Mesendoderm (in vitro differentiated cells): ENCODE data around the gene MACROD2.

Experiments used
- DNase-seq: peaks from one replicate; pipeline ENCODE4 v3.0.0; 2013
- H2AK5ac ChIP-seq: 2 replicates; pipeline ENCODE4 v1.6.1; 2013; ENCODE audit warnings: low read length, inconsistent platforms
- H2BK120ac ChIP-seq: 2 replicates; pipeline ENCODE4 v1.6.1; 2013; ENCODE audit warnings: low read depth, mild to moderate bottlenecking, low read length, moderate library complexity, mixed read lengths
- H2BK15ac ChIP-seq: replicated peaks from 2 replicates; pipeline ENCODE4 v1.6.1; 2013; ENCODE audit warnings: low read depth, mild to moderate bottlenecking, moderate library complexity
- H2BK5ac ChIP-seq: 2 replicates; pipeline ENCODE4 v1.6.1; 2013; ENCODE audit warnings: low read length, inconsistent platforms
- H3K18ac ChIP-seq: 2 replicates; pipeline ENCODE4 v1.6.1; 2013; ENCODE audit warnings: mild to moderate bottlenecking, low read length, mixed read lengths
- H3K23ac ChIP-seq: one replicate; pipeline ENCODE4 v1.6.1; 2013; ENCODE audit warnings: low read length
- H3K27ac ChIP-seq: 2 replicates; pipeline ENCODE4 v1.5.1; 2013; ENCODE audit warnings: low read depth, mild to moderate bottlenecking, inconsistent platforms, low read length, moderate library complexity
- H3K27me3 ChIP-seq: 2 replicates; pipeline ENCODE4 v1.6.1; 2013; ENCODE audit warnings: low read length, control low read depth, mild to moderate bottlenecking, inconsistent platforms; ENCODE audit not compliant: insufficient read depth, poor library complexity
- H3K36me3 ChIP-seq: 2 replicates; pipeline ENCODE4 v1.6.1; 2013; ENCODE audit warnings: low read length, inconsistent platforms; ENCODE audit not compliant: control insufficient read depth, insufficient read depth
- H3K4ac ChIP-seq: one replicate; pipeline ENCODE4 v1.6.1; 2013; ENCODE audit warnings: low read depth, mild to moderate bottlenecking, low read length, moderate library complexity
- H3K4me1 ChIP-seq: 2 replicates; pipeline ENCODE4 v1.6.1; 2013; ENCODE audit warnings: low read depth, low read length, inconsistent platforms; ENCODE audit not compliant: control insufficient read depth
- H3K4me2 ChIP-seq: 2 replicates; pipeline ENCODE4 v1.6.1; 2013; ENCODE audit warnings: low read length
- H3K4me3 ChIP-seq: 2 replicates; pipeline ENCODE4 v1.5.1; 2013; ENCODE audit warnings: mild to moderate bottlenecking, low read length
- H3K56ac ChIP-seq: one replicate; pipeline ENCODE4 v1.6.1; 2013; ENCODE audit warnings: low read length
- H3K79me1 ChIP-seq: 2 replicates; pipeline ENCODE4 v1.6.1; 2013; ENCODE audit warnings: low read length, inconsistent platforms
- H3K79me2 ChIP-seq: 2 replicates; pipeline ENCODE4 v1.6.1; 2013; ENCODE audit warnings: mild to moderate bottlenecking, low read length; ENCODE audit not compliant: control insufficient read depth, insufficient read depth
- H3K9ac ChIP-seq: 2 replicates; pipeline ENCODE4 v1.6.1; 2013; ENCODE audit warnings: low read length, inconsistent platforms
- H4K5ac ChIP-seq: one replicate; pipeline ENCODE4 v1.6.1; 2013; ENCODE audit warnings: low read length
- H4K8ac ChIP-seq: one replicate; pipeline ENCODE4 v1.6.1; 2013; ENCODE audit warnings: low read depth, mild to moderate bottlenecking, control low read depth, low read length, moderate library complexity
- WGBS: extraction: QIAGEN DNeasy Blood & Tissue Kit; methylation state at CpG from one replicate; pipeline ENCODE4 v1.1.7; 2013; ENCODE audit warnings: low lambda C conversion rate, missing lambda C conversion rate; ENCODE audit not compliant: insufficient coverage; ENCODE audit errors: extremely low coverage; 5-methylcytosine and 5-hydroxymethylcytosine counted together

MACROD2 gene

GRCh38 chr20:14543040-14543439 is 547.7 kb downstream of the MACROD2 start:
- H2BK5ac ChIP-seq: no peak overlapping the region
- no peak overlapping the region for H4K5ac ChIP-seq
- no peak overlapping the region for H3K4ac ChIP-seq
- no peak overlapping the region for H2AK5ac ChIP-seq
- H3K23ac ChIP-seq: no peak overlapping the region
- no peak overlapping the region for H3K4me2 ChIP-seq
- no peak overlapping the region for H2BK120ac ChIP-seq
- no peak for DNase-seq
- H2BK15ac ChIP-seq: no peak overlapping the region
- H3K4me3 ChIP-seq: no peak overlapping the region
- H3K18ac ChIP-seq: no peak overlapping the region
- H3K27me3 ChIP-seq: no peaks in the 10 kb centered on the region
- no peak overlapping the region for H3K56ac ChIP-seq
- H3K4me1 ChIP-seq: no peaks in the 10 kb centered on the region
- no peak overlapping the region for H3K27ac ChIP-seq
- no peak overlapping the region for H4K8ac ChIP-seq
- H3K79me2 ChIP-seq: no peaks in the 10 kb centered on the region
- H3K9ac ChIP-seq: no peak overlapping the region
- no peaks in the 10 kb centered on the region for H3K36me3 ChIP-seq
- no peaks in the 10 kb centered on the region for H3K79me1 ChIP-seq

- no CpG with 5 or more reads among the region's 3 CpGs for WGBS
- Histone ChIP-seq H3K4me1 (no peaks in the 10 kb centered on the region), H3K9ac (no peak overlapping the region), H3K18ac (no peak overlapping the region), H4K8ac (no peak overlapping the region), H2BK15ac (no peak overlapping the region), H3K4me2 (no peak overlapping the region), H3K4ac (no peak overlapping the region), H2BK5ac (no peak overlapping the region), H3K4me3 (no peak overlapping the region), H2AK5ac (no peak overlapping the region), H4K5ac (no peak overlapping the region), H2BK120ac (no peak overlapping the region), H3K23ac (no peak overlapping the region), H3K27me3 (no peaks in the 10 kb centered on the region), H3K36me3 (no peaks in the 10 kb centered on the region), H3K56ac (no peak overlapping the region), H3K27ac (no peak overlapping the region), H3K79me1 (no peaks in the 10 kb centered on the region), H3K79me2 (no peaks in the 10 kb centered on the region)
- DNase-seq: no peak
Measured at GRCh38 chr20:14544688-14545087, 549.4 kb downstream of the MACROD2 start.

GRCh38 chr20:14550655-14551054 is 555.3 kb downstream of the MACROD2 start:
- Histone ChIP-seq H3K27me3 (no peaks in the 10 kb centered on the region), H3K23ac (no peak overlapping the region), H3K4me3 (no peak overlapping the region), H4K8ac (no peak overlapping the region), H3K4me2 (no peak overlapping the region), H3K18ac (no peak overlapping the region), H3K36me3 (no peaks in the 10 kb centered on the region), H3K56ac (no peak overlapping the region), H3K4me1 (peaks cover 3% of the 10 kb centered on the region), H3K27ac (no peak overlapping the region), H4K5ac (no peak overlapping the region), H3K4ac (no peak overlapping the region), H2BK5ac (no peak overlapping the region), H3K9ac (no peak overlapping the region), H3K79me1 (no peaks in the 10 kb centered on the region), H3K79me2 (no peaks in the 10 kb centered on the region), H2AK5ac (no peak overlapping the region), H2BK15ac (no peak overlapping the region), H2BK120ac (no peak overlapping the region)
- DNase-seq: no peak

- H2BK120ac ChIP-seq: no peak overlapping the region
- no CpG with 5 or more reads among the region's 6 CpGs for WGBS
- no peak overlapping the region for H4K8ac ChIP-seq
- no peaks in the 10 kb centered on the region for H3K27me3 ChIP-seq
- H3K4me1 ChIP-seq: peaks cover 3% of the 10 kb centered on the region
- H3K23ac ChIP-seq: no peak overlapping the region
- no peak overlapping the region for H3K9ac ChIP-seq
- no peak overlapping the region for H2BK5ac ChIP-seq
- no peak overlapping the region for H3K4me2 ChIP-seq
- no peak overlapping the region for H3K4ac ChIP-seq
- H2AK5ac ChIP-seq: no peak overlapping the region
- no peak overlapping the region for H4K5ac ChIP-seq
- H2BK15ac ChIP-seq: no peak overlapping the region
- H3K56ac ChIP-seq: no peak overlapping the region
- H3K27ac ChIP-seq: no peak overlapping the region
- no peaks in the 10 kb centered on the region for H3K79me2 ChIP-seq
- no peak overlapping the region for H3K18ac ChIP-seq
- no peaks in the 10 kb centered on the region for H3K79me1 ChIP-seq
- no peaks in the 10 kb centered on the region for H3K36me3 ChIP-seq
- no peak overlapping the region for H3K4me3 ChIP-seq
- no peak for DNase-seq
Measured at GRCh38 chr20:14553774-14554534, 558.6 kb downstream of the MACROD2 start.

GRCh38 chr20:14555676-14556075 is 560.4 kb downstream of the MACROD2 start:
- Histone ChIP-seq H3K23ac (no peak overlapping the region), H4K8ac (no peak overlapping the region), H3K18ac (no peak overlapping the region), H4K5ac (no peak overlapping the region), H3K79me2 (no peaks in the 10 kb centered on the region), H2AK5ac (no peak overlapping the region), H2BK120ac (no peak overlapping the region), H3K4ac (no peak overlapping the region), H3K27me3 (no peaks in the 10 kb centered on the region), H3K27ac (no peak overlapping the region), H2BK15ac (no peak overlapping the region), H3K4me2 (no peak overlapping the region), H3K9ac (no peak overlapping the region), H3K36me3 (no peaks in the 10 kb centered on the region), H3K4me1 (peaks cover 3% of the 10 kb centered on the region), H3K79me1 (no peaks in the 10 kb centered on the region), H2BK5ac (no peak overlapping the region), H3K56ac (no peak overlapping the region), H3K4me3 (no peak overlapping the region)
- peak; percentile 25 for DNase-seq
- WGBS: no CpG with 5 or more reads among the region's 3 CpGs

GRCh38 chr20:14556206-14556605 is 560.9 kb downstream of the MACROD2 start:
- peak; percentile 72 for DNase-seq
- no peak overlapping the region for H2BK120ac ChIP-seq
- no peak overlapping the region for H3K9ac ChIP-seq
- H3K4me3 ChIP-seq: no peak overlapping the region
- H3K4ac ChIP-seq: no peak overlapping the region
- no peaks in the 10 kb centered on the region for H3K36me3 ChIP-seq
- no peak overlapping the region for H3K56ac ChIP-seq
- no peak overlapping the region for H2AK5ac ChIP-seq
- no peaks in the 10 kb centered on the region for H3K79me2 ChIP-seq
- H3K4me2 ChIP-seq: no peak overlapping the region
- H2BK15ac ChIP-seq: no peak overlapping the region
- no peaks in the 10 kb centered on the region for H3K27me3 ChIP-seq
- peak overlapping the region; percentile 28 for H3K27ac ChIP-seq
- H3K4me1 ChIP-seq: peaks cover 3% of the 10 kb centered on the region
- H3K79me1 ChIP-seq: no peaks in the 10 kb centered on the region
- no peak overlapping the region for H3K23ac ChIP-seq
- no peak overlapping the region for H4K5ac ChIP-seq
- WGBS: no CpG with 5 or more reads among the region's 2 CpGs
- H4K8ac ChIP-seq: no peak overlapping the region
- H2BK5ac ChIP-seq: no peak overlapping the region
- no peak overlapping the region for H3K18ac ChIP-seq
